SU-DHL-6 (cell line): Measurements from ENCODE around the gene TENM4.

ENCODE experiments used
- EZH2phosphoT487 ChIP-seq: fragments of 200-600 bp; sonication (generic), shearing (Covaris generic); conservative IDR thresholded peaks from 2 replicates; pipeline ENCODE4 v1.6.1; 2018; ENCODE audit warnings: mild to moderate bottlenecking, antibody characterized with exemption, low read length, moderate library complexity, mixed read lengths
- TF ChIP-seq, protein P1 (sequence below): fragments of 200-600 bp; sonication (generic); IDR thresholded peaks from one replicate; pipeline ENCODE4 v1.5.1; 2017; ENCODE audit warnings: antibody characterized with exemption, mild to moderate bottlenecking, low read length, moderate library complexity; ENCODE audit not compliant: insufficient read depth, poor library complexity, severe bottlenecking

GRCh38 chr11:78808923-78809322 lies 631.9 kb downstream of the TENM4 start:
- TF ChIP-seq, protein P1, sequence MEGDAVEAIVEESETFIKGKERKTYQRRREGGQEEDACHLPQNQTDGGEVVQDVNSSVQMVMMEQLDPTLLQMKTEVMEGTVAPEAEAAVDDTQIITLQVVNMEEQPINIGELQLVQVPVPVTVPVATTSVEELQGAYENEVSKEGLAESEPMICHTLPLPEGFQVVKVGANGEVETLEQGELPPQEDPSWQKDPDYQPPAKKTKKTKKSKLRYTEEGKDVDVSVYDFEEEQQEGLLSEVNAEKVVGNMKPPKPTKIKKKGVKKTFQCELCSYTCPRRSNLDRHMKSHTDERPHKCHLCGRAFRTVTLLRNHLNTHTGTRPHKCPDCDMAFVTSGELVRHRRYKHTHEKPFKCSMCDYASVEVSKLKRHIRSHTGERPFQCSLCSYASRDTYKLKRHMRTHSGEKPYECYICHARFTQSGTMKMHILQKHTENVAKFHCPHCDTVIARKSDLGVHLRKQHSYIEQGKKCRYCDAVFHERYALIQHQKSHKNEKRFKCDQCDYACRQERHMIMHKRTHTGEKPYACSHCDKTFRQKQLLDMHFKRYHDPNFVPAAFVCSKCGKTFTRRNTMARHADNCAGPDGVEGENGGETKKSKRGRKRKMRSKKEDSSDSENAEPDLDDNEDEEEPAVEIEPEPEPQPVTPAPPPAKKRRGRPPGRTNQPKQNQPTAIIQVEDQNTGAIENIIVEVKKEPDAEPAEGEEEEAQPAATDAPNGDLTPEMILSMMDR, result no peak
- no peak for TF ChIP-seq EZH2phosphoT487
